Adrenal gland (tissue), 5 donors: ENCODE data around the gene MYLK4.

ENCODE experiments used
- POLR2A ChIP-seq, 2 donors: fragments of 450-650 bp; IDR thresholded peaks; one replicate each; pipeline ENCODE4 v1.6.1; 2017; ENCODE audit warnings: antibody characterized with exemption in 2 of 2, mild to moderate bottlenecking in 2 of 2, moderate library complexity in 1 of 2
- TF ChIP-seq, protein P1 (sequence below), 6 experiments: fragments of 450-650 bp in 4 of 6; fragments of 200-600 bp in 2 of 6; sonication (generic) in 1 of 6; IDR thresholded peaks; 1 replicate in 5 of 6; 2 replicates in 1 of 6; pipeline versions ENCODE4 v1.5.1 to v1.8.0; 2016 to 2021; ENCODE audit warnings: antibody characterized with exemption in 6 of 6, mild to moderate bottlenecking in 2 of 6, moderate library complexity in 1 of 6
- donor health status: DM: no; HTN: no; CAD: no.

DNA sequence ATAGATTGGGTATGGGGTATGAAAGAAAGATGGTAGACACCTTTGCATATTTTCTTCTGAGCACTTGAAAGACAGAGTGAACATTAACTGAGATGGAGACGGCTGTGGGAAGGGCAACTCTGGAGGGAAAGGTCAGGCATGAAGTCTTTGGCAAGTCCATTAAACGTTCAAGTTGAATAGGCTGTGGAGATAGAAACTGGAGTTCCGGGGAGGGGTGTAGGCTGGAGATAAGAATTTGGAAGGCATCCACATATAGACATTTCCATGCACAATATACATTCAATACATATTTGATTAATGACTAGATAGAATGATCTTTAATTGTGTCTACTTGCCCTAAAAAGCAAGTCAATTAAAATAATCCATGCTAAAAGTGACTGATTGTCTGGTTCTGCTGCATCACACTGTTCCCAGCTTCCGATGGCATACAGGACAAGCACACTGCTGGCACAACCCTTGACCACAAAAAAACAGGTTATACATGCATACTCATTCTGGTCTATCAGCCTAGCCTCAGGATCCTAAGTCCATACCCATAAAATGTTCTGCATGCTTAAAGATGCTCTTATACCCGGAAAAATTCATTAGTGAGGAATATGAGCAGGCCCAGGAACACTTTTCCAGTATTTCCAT, 1.9 kb upstream of the MYLK4 start:
- TF ChIP-seq, protein P1, sequence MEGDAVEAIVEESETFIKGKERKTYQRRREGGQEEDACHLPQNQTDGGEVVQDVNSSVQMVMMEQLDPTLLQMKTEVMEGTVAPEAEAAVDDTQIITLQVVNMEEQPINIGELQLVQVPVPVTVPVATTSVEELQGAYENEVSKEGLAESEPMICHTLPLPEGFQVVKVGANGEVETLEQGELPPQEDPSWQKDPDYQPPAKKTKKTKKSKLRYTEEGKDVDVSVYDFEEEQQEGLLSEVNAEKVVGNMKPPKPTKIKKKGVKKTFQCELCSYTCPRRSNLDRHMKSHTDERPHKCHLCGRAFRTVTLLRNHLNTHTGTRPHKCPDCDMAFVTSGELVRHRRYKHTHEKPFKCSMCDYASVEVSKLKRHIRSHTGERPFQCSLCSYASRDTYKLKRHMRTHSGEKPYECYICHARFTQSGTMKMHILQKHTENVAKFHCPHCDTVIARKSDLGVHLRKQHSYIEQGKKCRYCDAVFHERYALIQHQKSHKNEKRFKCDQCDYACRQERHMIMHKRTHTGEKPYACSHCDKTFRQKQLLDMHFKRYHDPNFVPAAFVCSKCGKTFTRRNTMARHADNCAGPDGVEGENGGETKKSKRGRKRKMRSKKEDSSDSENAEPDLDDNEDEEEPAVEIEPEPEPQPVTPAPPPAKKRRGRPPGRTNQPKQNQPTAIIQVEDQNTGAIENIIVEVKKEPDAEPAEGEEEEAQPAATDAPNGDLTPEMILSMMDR (IDR thresholded peaks at IDR 0.05), result no peak
- TF ChIP-seq POLR2A (IDR thresholded peaks at IDR 0.05), result no peak
